AG09309 (cell line): ENCODE data around the gene CAPN5.

Experiments
- DNase-seq: peaks from one replicate; pipeline ENCODE4 v3.0.0-alpha.2; 2010; ENCODE audit warnings: low read depth
- H3K4me3 ChIP-seq: 2 replicates; pipeline ENCODE4 v1.5.1; 2011; ENCODE audit warnings: mild to moderate bottlenecking, low read depth, low read length, moderate library complexity; ENCODE audit not compliant: control insufficient read depth
- CTCF ChIP-seq: IDR thresholded peaks from 2 replicates; pipeline ENCODE4 v1.5.1; 2011; ENCODE audit warnings: mild to moderate bottlenecking, low read depth, low read length, inconsistent platforms; ENCODE audit not compliant: insufficient read depth, control insufficient read depth; ENCODE audit errors: missing control alignments

Gene CAPN5

GRCh38 chr11:77150836-77151235 lies 84.1 kb downstream of the CAPN5 start:
- TF ChIP-seq CTCF, result no peak
- H3K4me3 ChIP-seq, result no peak overlapping the region
- DNase-seq, result no peak

GRCh38 chr11:77151804-77152509 lies 85.2 kb downstream of the CAPN5 start:
- DNase-seq, result no peak
- no peak for TF ChIP-seq CTCF
- H3K4me3 ChIP-seq, result no peak overlapping the region

GRCh38 chr11:77152846-77153245 lies 86.1 kb downstream of the CAPN5 start:
- H3K4me3 ChIP-seq, result no peak overlapping the region
- no peak for DNase-seq
- no peak for TF ChIP-seq CTCF

GRCh38 chr11:77153276-77154185 lies 86.8 kb downstream of the CAPN5 start:
- TF ChIP-seq CTCF, result no peak
- H3K4me3 ChIP-seq, result no peak overlapping the region

GRCh38 chr11:77154381-77155081 lies 87.8 kb downstream of the CAPN5 start:
- no peak overlapping the region for H3K4me3 ChIP-seq
- TF ChIP-seq CTCF, result no peak
- DNase-seq, result no peak

More at GRCh38 chr11:77153276-77154185, 86.8 kb downstream of the CAPN5 start:
- no peak for DNase-seq

GRCh38 chr11:77155082-77155475 lies 88.3 kb downstream of the CAPN5 start:
- H3K4me3 ChIP-seq, result no peak overlapping the region
- TF ChIP-seq CTCF, result no peak
- DNase-seq, result no peak
